NCI-H2107 treated with DMSO at 0.1 percent for 48 hours (cell line): ENCODE results near the gene GCK.

Experiments
- DNase-seq: peaks from one replicate; lab custom pipeline; 2025; ENCODE audit not compliant: unreplicated experiment; lab: John Stamatoyannopoulos, UW

GCK gene

DNA sequence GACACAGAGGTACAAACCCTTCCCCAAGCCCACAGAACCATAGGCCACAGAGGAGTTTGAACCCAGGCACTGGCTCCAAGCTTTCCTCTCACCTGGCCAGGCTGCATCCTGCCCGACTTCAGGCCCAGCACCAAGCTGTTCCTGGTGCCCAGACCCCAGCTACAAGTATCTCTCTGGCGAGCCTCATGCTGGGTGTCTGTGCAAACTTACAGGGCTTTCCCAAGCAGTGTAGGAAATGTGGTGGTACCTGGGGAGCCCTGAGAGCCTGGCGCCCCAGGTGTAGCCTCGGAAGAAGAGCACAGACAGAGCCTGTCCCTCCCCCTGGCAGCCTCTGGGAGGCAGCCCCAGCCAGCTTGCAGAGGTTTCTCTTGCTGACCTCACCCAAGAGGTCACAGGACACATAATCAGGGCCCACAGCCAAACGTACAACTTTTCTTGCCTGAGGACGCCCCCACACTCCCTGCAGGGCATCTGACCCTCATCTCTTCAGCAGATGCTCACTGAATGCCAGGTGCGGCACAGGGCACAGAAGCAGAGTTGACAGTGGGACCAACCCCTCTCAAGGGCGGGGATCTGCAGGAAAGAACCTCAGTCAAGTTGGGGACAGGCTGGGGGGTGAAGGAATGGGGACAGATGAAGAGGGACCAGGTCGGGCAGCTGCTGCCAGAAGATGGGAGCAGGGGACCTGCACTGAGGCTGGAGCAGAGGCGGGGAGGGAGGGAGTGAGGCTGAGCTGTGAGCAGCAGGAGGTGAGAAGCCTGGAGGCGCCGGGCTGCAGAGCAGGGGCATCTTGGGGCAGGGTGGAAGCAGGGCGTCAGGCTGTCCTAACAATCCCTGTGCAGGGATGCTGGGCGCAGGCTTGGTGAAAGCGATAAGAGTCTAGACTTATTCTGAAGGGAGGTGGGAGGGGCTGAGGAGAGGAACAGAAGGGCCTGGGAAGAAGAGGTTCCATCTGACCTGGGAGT lies 31.8 kb downstream of the GCK start:
- DNase-seq: no peak

DNA sequence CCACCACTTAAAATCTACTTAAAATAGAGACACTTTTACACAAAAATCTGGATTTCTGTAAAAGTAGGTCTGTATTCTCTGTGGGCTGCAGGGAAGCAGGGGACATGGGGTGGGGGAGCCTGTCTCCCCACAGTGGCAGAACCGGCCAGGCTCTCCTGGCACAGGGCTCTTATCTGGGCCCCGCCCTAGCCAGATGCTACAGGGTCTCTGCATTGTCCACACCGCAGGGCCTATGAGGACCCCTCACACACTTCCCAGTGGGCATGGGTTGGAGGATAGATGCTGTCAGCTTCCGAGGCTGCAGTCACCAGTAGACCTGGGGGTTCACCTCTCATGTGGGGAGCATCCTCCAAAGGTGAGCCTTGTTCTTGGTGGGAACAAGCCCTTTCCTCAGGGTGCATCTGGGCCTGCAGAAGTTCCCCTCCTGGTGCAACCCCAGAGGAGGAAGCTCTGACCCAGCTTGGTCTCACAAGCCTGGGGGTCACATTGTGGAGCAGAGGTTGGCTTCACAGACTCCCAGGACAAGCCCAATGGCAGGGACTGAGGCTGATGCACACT lies 32.7 kb downstream of the GCK start:
- no peak for DNase-seq

DNA sequence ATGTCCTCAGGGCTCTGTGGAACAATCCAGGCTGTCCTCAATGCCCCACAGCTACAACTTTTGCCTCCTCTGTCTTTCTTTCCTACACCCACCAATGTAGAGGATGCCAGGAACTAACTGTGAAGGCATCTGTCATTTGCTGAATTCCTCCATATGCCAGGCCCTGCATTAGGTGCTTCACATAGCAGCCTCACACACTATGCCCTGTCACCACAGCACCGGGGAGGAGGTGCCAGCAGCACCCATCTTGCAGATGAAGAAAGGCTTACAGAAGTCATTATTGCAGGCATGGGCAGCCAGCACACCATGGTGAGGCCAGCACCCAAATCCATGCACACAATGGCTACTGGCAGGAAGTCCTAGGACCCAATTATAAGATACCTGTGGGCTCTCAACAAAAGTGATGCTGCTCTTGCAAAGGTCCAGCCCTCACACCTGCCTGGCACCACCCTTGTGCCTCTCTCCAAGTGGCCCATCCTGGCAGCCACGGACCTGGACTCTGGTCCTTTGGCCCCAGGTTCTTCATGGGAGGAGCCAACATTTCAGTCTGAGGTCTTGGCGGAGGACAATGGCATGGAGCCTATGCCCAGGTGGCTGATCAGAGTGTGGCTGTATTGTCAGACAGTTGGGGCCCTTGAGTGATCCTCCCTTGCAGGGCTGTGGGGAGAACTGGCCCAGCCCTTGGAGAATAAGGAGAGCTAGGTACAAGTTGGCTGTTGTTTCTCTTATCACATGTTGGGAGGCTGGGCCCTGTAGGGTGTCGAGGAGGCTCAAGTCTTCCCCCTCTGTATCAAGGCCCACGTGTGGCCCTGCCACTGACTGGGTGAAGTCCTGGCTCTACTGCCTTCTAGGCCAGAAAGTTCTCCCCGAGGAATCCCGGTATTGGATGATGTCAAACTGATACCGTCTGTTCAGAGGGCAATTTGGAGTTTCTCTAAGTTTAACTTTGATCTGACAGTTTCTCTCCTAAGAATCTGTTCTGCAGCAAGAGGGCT lies 33.8 kb downstream of the GCK start:
- no peak for DNase-seq

DNA sequence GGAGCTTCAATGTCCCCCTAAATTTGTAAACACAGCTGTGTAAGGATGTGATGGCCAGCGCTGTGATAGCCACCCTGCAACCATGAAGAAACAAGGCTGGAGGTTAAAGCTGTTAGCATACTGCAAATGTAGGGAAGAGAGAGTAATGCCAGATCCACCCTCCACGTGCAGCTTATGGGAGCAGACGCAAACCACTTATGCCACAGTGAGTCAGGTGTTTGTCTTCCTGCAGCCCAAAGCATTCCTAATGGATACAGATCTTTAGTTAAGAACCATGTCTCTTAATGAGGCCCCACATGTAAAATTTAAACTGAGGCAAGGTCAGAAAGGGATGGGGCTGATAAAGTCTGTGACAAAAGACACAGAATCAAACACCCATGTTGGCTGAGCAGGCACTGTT lies 34.5 kb downstream of the GCK start:
- DNase-seq: no peak

DNA sequence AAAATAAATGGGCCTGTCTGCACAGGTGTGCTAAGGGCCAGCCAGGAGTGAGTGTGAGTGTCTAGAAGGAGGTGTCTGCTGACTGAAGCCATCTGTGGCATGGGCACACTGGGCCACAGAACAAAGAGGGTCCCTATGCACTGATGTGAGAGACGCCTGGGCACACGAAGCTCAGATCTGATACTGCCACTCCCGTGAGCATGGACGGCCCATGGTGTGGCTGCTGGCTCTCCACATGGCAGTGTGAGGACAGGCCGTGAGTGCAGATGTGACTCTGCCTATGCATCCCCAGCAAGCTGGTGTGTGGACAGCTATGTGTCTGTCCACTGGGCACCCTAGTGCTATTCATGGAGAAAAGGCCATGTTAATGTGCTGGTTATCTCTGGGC lies 35.3 kb downstream of the GCK start:
- DNase-seq: no peak

DNA sequence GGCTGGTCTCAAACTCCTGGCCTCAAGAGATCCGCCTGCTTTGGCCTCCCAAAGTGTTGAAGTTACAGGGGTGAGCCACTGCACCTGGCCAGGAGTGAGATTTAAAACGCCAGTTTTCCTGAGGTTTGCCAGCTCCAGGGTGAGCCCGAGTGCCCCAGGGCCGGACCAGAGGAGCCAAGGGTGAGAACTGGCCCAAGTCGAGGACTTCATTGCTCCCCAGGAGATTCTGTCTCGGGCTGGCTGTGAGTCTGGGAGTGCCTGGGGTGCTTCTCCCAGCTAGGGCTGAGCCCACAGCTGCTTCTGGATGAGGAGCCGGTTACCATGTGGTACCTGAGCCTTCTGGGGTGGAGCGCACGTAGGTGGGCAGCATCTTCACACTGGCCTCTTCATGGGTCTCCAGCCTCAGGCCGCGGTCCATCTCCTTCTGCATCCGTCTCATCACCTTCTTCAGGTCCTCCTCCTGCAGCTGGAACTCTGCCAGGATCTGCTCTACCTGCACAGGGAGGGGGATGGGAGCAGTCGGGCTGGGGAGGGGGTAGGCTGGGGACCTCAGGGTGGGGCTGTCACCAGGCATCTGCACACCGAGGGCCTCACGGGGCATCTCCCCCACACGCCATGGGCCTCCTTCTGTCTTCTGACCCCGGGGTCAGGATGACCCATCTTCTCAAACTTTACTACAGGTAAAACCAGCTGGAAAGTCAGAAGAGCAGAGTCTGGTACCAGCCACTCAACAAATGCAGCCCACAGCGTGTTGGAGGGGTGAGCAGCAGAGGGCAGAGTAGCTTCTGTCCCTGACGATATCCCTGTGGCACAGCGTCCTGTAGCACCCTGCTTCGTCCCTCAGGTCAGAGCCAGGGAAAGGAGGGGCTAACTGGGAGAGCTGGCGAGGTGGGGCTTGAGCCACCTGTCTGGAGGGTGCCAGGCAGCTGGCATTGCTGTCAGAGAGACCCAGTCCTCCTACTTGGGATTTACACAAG lies 36.0 kb downstream of the GCK start:
- DNase-seq: no peak

DNA sequence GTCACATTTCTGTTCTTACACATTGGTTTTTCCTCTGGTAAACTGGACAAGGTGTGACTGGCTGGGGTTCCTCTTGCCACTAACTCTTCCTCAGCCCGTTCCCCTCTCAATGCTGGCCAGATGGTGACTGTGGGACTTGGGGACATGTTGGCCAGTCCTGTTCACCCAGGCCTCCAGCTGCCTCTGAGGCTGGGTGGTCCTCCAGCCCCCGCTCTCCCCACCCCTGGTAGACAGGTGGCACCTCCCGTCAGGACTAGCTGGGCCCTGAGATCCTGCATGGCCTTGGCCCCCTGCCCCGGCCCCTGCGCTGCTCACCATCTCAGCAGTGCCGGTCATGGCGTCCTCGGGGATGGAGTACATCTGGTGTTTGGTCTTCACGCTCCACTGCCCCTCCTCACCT lies 37.3 kb downstream of the GCK start:
- DNase-seq: no peak

DNA sequence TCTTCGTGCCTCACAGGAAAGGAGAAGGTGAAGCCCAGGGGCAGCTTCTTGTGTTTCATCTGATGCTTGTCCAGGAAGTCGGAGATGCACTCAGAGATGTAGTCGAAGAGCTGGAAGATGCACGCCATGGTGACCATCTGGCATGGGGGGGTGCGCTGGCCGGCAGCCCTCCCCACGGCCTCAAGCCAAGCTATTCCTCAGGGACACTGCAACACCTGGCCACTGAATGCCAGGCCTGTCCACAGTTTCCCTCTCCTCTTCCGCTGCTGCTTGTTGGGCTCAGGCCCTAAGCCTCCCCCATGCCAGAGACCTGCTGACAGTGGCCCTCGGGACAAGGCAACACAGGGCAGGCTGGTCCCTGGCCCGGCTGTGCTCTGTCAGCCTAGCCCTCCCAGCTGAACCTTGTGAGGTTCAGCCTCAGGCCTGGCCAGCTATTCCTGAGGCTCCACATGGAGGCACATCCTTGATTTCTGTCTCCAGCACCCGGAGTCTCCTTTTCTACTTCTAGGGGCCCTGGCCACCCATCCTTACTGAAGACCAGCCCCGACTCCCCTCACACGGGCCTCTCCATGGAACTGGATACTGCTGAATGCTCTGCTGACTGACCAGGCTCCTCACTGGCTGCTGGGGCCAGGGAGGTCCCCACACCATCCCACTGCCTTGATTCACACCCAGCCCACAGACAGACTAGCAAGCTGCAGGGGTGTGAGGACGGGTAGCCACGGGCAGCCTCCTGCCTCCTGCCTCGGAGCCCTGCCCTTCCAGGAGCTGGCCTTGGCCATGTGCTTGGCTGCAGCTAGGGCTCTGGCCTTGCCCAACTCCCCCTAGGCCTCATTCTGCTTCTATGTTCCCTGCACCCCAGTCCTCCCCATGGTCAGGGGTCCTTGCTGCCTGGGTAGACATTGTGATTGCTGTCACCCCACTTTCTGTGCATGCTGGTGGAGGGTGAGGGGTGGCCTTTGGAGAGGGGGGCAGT lies 38.0 kb downstream of the GCK start:
- no peak for DNase-seq

DNA sequence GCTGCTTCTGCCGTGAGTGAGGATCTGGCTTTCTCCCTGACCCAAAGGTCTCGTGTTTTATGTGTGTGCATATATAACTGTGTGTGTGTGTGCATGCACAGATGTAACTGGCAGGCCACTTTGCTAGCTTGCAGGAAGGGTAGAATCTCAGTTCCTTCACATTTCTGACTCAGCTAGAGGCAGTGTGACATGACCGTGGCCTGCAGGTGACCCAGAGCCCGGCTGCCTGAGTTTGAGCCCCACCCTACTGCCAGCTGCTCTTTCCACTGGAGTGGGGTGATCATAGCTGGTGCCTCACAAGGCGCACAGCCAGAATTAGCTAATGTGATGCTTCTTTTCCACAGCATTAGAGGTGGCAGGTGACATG lies 38.8 kb downstream of the GCK start:
- DNase-seq: peak; percentile 58

DNA sequence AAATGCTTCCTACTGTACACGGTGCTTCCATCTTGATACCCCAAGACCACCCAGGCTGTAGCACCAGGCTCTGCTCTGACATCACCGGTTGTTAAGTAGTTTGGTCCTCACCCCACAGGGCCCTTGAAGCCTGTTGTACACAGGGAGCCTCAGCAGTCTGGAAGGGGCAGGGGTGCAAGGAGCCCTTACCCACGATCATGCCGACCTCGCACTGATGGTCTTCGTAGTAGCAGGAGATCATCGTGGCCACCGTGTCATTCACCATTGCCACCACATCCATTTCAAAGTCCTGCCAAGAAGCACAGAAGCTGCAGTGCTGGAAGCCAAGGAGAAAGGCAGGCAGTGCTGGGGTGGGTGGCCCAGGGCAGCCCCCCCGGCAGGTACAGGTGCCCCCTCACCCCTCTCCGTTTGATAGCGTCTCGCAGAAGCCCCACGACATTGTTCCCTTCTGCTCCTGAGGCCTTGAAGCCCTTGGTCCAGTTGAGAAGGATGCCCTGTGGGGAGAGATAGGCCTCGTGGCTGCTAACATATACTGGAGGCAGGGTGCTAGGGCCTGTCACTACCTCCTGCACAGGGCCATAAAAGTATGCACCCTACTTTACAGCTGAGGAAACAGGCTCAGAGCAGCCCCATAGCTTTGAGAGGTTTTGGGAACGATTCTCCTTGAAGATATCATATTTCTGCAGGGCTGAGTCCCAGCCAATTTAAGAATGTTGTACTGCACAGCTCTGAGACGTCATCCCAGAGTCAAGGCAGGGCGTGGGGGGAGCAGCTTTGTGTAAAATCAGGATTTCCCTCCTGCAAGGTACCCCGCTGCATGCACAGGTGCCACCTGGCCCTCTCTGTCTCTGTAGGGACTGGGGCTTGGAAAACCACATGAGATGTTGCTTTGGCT lies 39.4 kb downstream of the GCK start:
- DNase-seq: peak; percentile 58

DNA sequence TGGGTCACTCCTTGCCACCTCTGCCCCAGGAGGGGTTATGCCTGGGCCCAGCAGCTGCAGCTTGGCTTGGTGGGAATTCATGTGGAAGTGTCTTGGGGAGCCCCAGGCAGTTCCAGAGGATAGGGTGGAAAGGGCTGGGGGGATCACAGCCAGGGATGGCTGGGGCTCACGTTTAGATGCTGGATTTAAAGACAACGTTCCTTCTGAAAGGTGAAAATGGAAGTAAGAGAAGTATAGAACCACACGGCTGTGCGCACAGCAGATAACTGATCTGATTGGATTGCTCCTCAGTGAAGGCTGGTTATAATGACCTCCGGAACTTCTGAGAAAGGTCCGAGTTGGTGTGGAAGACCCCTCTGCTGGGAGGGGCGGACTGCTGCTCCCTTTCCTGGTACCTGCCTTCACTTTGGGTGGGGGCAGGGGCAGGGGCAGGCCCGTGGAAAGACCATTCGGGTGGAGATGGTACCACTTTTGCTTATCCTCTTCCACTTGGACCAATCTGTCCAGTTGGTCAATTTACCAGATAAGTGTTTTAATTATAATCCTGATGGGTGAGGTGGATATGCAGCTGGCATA lies 40.2 kb downstream of the GCK start:
- DNase-seq: no peak

DNA sequence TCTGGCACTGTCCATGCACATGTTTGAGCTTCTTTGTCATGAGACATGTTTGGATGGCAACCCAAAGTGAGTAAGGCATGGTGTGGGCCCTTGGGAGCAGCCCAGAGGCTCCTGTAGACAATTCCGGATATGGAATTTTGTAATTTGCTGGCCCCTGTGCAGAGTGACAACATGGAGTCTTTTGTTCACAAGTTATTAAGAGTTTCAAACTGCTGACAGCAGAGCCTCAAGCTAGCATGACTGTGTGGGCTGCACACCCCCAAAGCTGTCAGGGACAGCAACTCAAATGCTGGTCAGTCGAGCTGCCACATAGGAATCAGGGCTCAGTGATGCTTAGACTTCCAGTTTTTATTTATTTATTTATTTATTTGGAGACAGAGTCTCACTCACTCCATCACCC lies 41.1 kb downstream of the GCK start:
- DNase-seq: no peak

DNA sequence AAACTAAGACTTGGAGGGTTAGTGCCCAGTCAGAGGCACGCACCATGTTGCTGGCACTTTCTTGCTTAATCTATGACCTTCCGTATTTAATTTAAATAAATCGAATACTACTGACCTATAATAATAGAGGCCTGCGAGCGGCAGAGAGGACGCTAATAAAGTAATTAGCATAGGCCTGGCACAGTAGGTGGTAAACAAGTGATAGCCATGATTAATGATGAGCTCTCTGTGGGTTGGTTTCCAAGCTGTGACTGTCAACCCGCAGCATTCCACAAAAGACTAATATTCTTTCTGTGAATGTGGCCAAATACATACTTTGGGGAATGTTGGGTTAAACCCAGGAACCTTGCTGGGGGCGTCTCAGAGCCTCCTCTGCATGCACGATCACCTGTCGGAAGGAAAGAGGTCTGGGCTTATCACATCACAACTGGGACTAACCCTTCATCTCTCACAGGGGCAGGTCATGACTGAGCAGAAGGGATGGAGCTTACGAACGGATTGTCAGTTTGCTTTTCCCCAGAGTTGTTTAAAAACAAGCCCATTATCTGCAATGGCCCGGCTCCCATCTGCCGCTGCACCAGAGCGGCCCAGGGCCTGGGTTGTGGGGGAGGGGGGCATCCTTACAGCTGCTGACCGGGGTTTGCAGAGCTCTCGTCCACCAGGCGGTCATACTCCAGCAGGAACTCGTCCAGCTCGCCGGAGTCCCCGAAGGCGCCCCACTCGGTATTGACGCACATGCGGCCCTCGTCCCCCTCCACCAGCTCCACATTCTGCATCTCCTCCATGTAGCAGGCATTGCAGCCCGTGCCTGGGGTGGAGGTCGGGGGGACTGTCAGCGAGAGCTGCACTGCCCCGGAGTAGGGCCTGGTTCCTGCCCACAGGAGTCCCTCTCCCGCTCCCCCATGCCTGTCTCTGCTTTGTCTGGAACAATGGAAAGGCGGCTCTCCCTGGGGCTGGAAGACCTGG lies 41.9 kb downstream of the GCK start:
- no peak for DNase-seq

DNA sequence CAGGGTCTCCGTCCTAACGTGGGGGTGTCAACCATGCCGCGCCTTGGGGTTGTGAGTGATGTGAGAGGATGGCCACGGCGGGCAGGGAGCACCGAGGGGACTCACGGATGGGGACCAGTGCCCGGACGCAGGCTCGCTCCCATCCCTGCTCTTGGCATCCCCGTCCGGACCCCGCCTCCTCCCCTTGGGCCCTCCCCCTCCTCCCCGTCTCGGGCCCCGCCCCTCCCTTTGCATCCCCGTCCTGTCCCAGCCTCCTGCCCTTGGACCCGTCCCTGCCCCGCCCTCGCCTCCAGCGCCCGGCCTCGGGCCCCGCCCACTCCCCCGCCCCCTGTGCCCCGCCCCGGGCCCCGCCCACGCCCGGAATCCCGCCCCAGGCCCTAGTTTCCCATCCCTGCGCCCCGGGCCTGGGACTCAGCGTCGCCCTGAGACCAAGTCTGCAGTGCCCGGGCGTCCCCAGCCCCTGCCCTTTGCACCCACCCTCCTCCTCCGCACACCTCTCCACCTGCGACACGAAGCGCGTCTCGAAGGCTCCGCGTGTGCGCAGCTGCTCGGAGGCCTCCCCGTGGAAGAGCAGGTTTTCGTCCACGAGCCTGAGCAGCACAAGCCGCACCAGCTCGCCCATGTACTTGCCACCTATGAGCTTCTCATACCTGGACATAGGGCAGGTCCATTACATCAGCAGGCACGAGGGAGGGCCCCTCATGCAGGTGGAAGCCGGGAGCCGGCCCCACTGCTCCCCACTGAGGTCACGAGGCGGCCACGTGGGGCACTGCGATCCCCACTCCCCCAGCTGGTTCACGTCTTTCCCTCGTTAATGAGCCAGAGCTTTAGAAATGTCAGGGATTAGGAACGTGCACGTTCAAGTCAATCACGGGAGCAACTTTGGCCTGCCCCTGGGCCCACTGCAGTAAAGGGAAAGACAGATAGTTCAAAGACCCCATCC lies 43.0 kb downstream of the GCK start:
- no peak for DNase-seq

DNA sequence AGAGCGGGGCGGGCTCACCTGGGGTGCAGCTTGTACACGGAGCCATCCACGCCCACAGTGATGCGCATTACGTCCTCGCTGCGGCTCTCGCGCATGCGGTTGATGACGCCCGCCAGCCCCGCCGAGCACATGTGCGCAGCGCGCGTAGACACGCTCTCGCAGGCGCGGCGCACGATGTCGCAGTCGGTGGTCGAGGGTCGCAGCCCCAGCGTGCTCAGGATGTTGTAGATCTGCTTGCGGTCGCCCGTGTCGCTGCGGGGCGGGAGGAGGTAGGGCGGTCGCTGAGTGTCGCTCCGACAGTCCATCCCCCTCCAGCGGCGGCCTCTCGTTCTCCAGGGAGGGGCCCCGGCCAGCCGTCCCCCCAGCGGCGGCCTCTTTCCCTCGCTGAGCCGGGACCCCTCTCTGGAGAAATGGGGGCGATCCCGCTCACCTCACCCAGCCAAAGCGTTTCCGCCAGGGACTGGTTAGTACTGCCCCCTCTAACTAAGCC lies 43.7 kb downstream of the GCK start:
- DNase-seq: no peak
